Mesenchymal stem cell (in vitro differentiated cells and primary cell): ENCODE measurements around the gene ADAM12.
A peak's percentile ranks its signal among the peaks of the same experiment; 100 is the strongest.

Source experiments
- DNase-seq: peaks from one replicate; pipeline ENCODE4 v3.0.0-alpha.2; 2013
- H2AFZ ChIP-seq: one replicate; pipeline ENCODE4 v1.6.1; 2013; ENCODE audit warnings: low read depth, mild to moderate bottlenecking, control low read depth, inconsistent platforms, low read length, moderate library complexity
- H2AK5ac ChIP-seq: 2 replicates; pipeline ENCODE4 v1.6.1; 2013; ENCODE audit warnings: low read length, moderate library complexity, mild to moderate bottlenecking, inconsistent platforms; ENCODE audit not compliant: severe bottlenecking
- H2BK120ac ChIP-seq: one replicate; pipeline ENCODE4 v1.6.1; 2013; ENCODE audit warnings: low read depth, mild to moderate bottlenecking, inconsistent platforms, low read length, moderate library complexity
- H2BK12ac ChIP-seq, 2 experiments: one replicate each; pipeline ENCODE4 v1.6.1; 2013; ENCODE audit warnings: inconsistent platforms in 2 of 2, low read length in 2 of 2, mild to moderate bottlenecking in 2 of 2, moderate library complexity in 2 of 2, control low read depth in 1 of 2
- H2BK15ac ChIP-seq: one replicate; pipeline ENCODE4 v1.6.1; 2013; ENCODE audit warnings: mild to moderate bottlenecking, low read depth, inconsistent platforms; ENCODE audit not compliant: poor library complexity, severe bottlenecking
- H2BK5ac ChIP-seq: 2 replicates; pipeline ENCODE4 v1.6.1; 2013; ENCODE audit warnings: low read depth, mild to moderate bottlenecking, low read length, control low read depth, inconsistent platforms; ENCODE audit not compliant: poor library complexity, severe bottlenecking
- H3K14ac ChIP-seq, 2 experiments: one replicate each; pipeline ENCODE4 v1.6.1; 2013; ENCODE audit warnings: inconsistent platforms in 2 of 2, low read length in 2 of 2, control low read depth in 1 of 2, mild to moderate bottlenecking in 1 of 2, moderate library complexity in 1 of 2
- H3K18ac ChIP-seq, 2 experiments: one replicate each; pipeline ENCODE4 v1.6.1; 2013; ENCODE audit warnings: inconsistent platforms in 2 of 2, low read length in 2 of 2, control low read depth in 1 of 2, low read depth in 1 of 2, mild to moderate bottlenecking in 1 of 2
- H3K23ac ChIP-seq, 2 experiments: one replicate each; pipeline ENCODE4 v1.6.1; 2013; ENCODE audit warnings: inconsistent platforms in 2 of 2, low read length in 2 of 2, mild to moderate bottlenecking in 2 of 2, moderate library complexity in 2 of 2, control low read depth in 1 of 2
- H3K27ac ChIP-seq: 2 replicates; pipeline ENCODE4 v1.5.1; 2013; ENCODE audit warnings: mild to moderate bottlenecking, moderate library complexity, low read length, control low read depth, inconsistent platforms; ENCODE audit not compliant: poor library complexity, severe bottlenecking
- H3K27me3 ChIP-seq, 2 experiments: 2 replicates each; pipeline versions ENCODE4 v1.6.1 to v1.7.0; 2013; ENCODE audit warnings: low read length in 2 of 2, mild to moderate bottlenecking in 2 of 2, moderate library complexity in 2 of 2, control low read depth in 1 of 2, inconsistent platforms in 1 of 2; ENCODE audit not compliant: control insufficient read depth in 1 of 2, insufficient read depth in 1 of 2
- H3K36me3 ChIP-seq, 2 experiments: 2 replicates each; pipeline versions ENCODE4 v1.6.1 to v1.7.0; 2013; ENCODE audit warnings: low read length in 2 of 2, control low read depth in 1 of 2, inconsistent platforms in 1 of 2, low read depth in 1 of 2, mild to moderate bottlenecking in 1 of 2; ENCODE audit not compliant: insufficient read depth in 2 of 2, control insufficient read depth in 1 of 2
- H3K4ac ChIP-seq, 2 experiments: one replicate each; pipeline ENCODE4 v1.6.1; 2013; ENCODE audit warnings: inconsistent platforms in 2 of 2, low read length in 2 of 2, mild to moderate bottlenecking in 2 of 2, moderate library complexity in 2 of 2, control low read depth in 1 of 2, low read depth in 1 of 2
- H3K4me1 ChIP-seq: 2 replicates; pipeline ENCODE4 v1.6.1; 2013; ENCODE audit warnings: low read depth, low read length, control low read depth; ENCODE audit not compliant: control insufficient read depth, insufficient read depth
- H3K4me2 ChIP-seq: 2 replicates; pipeline ENCODE4 v1.6.1; 2013; ENCODE audit warnings: low read length, mild to moderate bottlenecking, inconsistent platforms; ENCODE audit not compliant: poor library complexity, severe bottlenecking
- H3K4me3 ChIP-seq, 2 experiments: 2 replicates each; pipeline versions ENCODE4 v1.5.1 to v1.7.0; 2013; ENCODE audit warnings: low read length in 2 of 2, mild to moderate bottlenecking in 2 of 2, control low read depth in 1 of 2, low read depth in 1 of 2; ENCODE audit not compliant: insufficient read depth in 1 of 2
- H3K79me1 ChIP-seq: replicated peaks from 2 replicates; pipeline ENCODE4 v1.6.1; 2013; ENCODE audit warnings: mild to moderate bottlenecking, control low read depth, low read length, inconsistent platforms; ENCODE audit not compliant: poor library complexity, severe bottlenecking
- H3K9ac ChIP-seq: 2 replicates; pipeline ENCODE4 v1.7.0; 2013; ENCODE audit warnings: mild to moderate bottlenecking, low read length, moderate library complexity
- H3K9me3 ChIP-seq: 2 replicates; pipeline ENCODE4 v1.7.0; 2013; ENCODE audit warnings: mild to moderate bottlenecking, low read length; ENCODE audit not compliant: control insufficient read depth
- H4K8ac ChIP-seq: one replicate; pipeline ENCODE4 v1.6.1; 2013; ENCODE audit warnings: inconsistent platforms, mild to moderate bottlenecking, low read length, moderate library complexity
- H4K91ac ChIP-seq: one replicate; pipeline ENCODE4 v1.6.1; 2013; ENCODE audit warnings: mild to moderate bottlenecking, low read length, inconsistent platforms
- WGBS: methylation state at CpG from one replicate; pipeline ENCODE4 v1.1.7; 2013; ENCODE audit warnings: mixed read lengths; 5-methylcytosine and 5-hydroxymethylcytosine counted together

The ADAM12 gene

DNA sequence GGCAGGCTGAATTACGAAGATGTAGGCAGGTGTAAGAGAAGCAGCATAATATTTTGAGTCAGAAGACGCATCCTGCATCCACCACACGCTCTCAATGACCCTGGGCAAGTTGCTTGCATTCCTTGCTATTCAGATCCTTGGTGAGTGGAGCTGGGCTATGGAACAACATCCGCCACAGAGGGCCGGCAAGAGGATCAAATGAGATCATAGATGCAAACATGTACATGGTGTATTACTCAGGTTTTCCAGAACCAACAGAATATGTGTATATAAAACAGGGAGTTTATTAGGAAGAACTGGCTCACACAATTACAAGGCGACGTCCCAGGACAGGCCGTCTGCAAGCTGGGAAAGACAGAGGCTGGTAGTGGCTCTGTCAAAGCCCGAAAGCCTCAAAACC is 51.5 kb downstream of the ADAM12 start:
- Histone ChIP-seq H2BK15ac (no peak overlapping the region), H3K4me2 (no peak overlapping the region), H3K79me1 (peaks cover 25% of the 10 kb centered on the region), H4K8ac (no peak overlapping the region), H3K18ac (no peak overlapping the region), H2BK5ac (no peak overlapping the region), H3K4ac (no peak overlapping the region), H4K91ac (no peak overlapping the region), H3K9ac (no peak overlapping the region), H2BK12ac (no peak overlapping the region), H2AK5ac (no peak overlapping the region), H3K23ac (no peak overlapping the region), H3K36me3 (peaks cover 16 to 52% of the 10 kb centered on the region in 2 experiments), H3K4me1 (peaks cover 8% of the 10 kb centered on the region), H3K14ac (no peak overlapping the region), H2AFZ (no peak overlapping the region), H3K27ac (no peak overlapping the region), H3K27me3 (no peaks in the 10 kb centered on the region), H2BK120ac (no peak overlapping the region), H3K9me3 (no peaks in the 10 kb centered on the region), H3K4me3 (no peak overlapping the region)
- WGBS: 95% methylated on average over 9 of the region's 9 CpGs
- DNase-seq: peak; percentile 43

DNA sequence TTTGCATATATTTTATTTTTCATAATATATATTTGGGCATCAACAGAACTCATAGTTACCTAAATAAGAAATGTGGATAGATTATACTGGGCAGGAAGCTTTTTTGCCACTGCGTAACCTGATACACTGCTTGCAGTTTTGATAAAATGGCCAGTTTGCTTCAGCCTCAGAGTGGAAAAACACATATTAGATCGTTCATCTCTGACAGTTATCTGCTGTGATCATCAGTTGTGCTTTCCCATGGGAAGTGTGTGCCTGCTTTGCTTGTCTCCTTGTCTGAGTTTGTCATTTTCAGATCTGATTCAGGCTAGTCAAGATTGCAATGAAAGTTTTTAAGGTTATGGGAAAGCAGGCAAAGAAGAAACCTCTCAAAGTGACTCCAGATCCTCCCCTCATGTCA is 54.0 kb downstream of the ADAM12 start:
- no peak overlapping the region for H3K4me3 ChIP-seq
- H3K9me3 ChIP-seq: no peaks in the 10 kb centered on the region
- no peak overlapping the region for H4K8ac ChIP-seq
- H3K4me2 ChIP-seq: no peak overlapping the region
- H3K4me1 ChIP-seq: peaks cover 12% of the 10 kb centered on the region
- peaks cover 20 to 71% of the 10 kb centered on the region in 2 experiments for H3K36me3 ChIP-seq
- H2BK120ac ChIP-seq: no peak overlapping the region
- H2BK15ac ChIP-seq: no peak overlapping the region
- no peaks in the 10 kb centered on the region for H3K27me3 ChIP-seq
- 65% methylated on average over 2 of the region's 2 CpGs for WGBS
- H2BK12ac ChIP-seq: no peak overlapping the region
- H3K23ac ChIP-seq: no peak overlapping the region
- H2AK5ac ChIP-seq: no peak overlapping the region
- H3K79me1 ChIP-seq: peaks cover 22% of the 10 kb centered on the region
- H4K91ac ChIP-seq: no peak overlapping the region
- peak; percentile 47 for DNase-seq
- H3K27ac ChIP-seq: no peak overlapping the region
- H3K4ac ChIP-seq: no peak overlapping the region
- no peak overlapping the region for H3K14ac ChIP-seq
- no peak overlapping the region for H3K18ac ChIP-seq
- no peak overlapping the region for H3K9ac ChIP-seq
- no peak overlapping the region for H2BK5ac ChIP-seq
- H2AFZ ChIP-seq: no peak overlapping the region

DNA sequence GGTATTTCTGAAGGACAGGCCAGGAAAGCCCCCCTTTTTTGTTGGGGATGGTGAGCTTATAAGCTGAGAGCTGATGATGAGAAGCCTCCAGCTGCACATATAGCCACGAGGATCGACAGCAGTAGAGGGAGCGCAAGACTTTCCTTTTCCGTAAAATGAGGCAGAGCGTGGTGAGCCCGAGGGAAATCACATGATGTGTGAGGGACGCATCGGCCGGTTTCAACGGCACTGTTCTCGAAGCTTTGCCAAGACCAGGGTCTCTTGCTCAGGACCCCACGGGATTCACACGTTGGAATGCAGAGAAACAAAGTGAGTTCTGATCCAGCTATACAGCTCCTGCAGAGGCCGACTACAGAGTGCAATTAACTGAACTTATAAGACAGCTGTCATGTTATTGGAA is 55.7 kb downstream of the ADAM12 start:
- Histone ChIP-seq H2BK5ac (no peak overlapping the region), H2BK15ac (no peak overlapping the region), H2BK120ac (no peak overlapping the region), H3K4me3 (no peak overlapping the region), H4K91ac (no peak overlapping the region), H2AFZ (no peak overlapping the region), H3K9ac (no peak overlapping the region), H3K14ac (no peak overlapping the region), H3K4me1 (peaks cover 15% of the 10 kb centered on the region), H3K27ac (no peak overlapping the region), H3K18ac (no peak overlapping the region), H2AK5ac (no peak overlapping the region), H4K8ac (no peak overlapping the region), H3K4me2 (no peak overlapping the region), H3K4ac (no peak overlapping the region), H3K27me3 (no peaks in the 10 kb centered on the region), H3K79me1 (peaks cover 27% of the 10 kb centered on the region), H3K9me3 (no peaks in the 10 kb centered on the region), H3K23ac (no peak overlapping the region), H2BK12ac (no peak overlapping the region), H3K36me3 (peaks cover 26 to 79% of the 10 kb centered on the region in 2 experiments)
- DNase-seq: no peak
- 98% methylated on average over 13 of the region's 14 CpGs for WGBS

DNA sequence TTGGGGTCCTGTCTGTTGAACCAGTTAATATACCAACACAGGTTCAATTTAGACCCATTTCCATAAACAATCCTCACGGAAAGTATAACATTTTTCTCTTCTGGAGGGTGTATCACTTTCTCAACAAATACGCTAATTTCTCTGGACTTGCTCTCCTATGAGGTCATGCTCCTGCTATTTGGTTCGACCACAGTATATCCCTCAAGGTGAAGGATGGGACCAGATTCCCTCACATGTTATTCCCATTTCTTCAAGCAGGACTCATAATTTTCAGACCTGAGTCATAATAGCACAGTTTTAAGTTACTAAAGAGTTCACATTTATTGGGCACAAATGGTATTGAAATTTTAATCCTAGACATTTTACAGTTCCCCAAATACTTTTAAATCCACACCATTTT is 57.2 kb downstream of the ADAM12 start:
- H2AFZ ChIP-seq: no peak overlapping the region
- H2BK5ac ChIP-seq: no peak overlapping the region
- H3K4me1 ChIP-seq: peaks cover 14% of the 10 kb centered on the region
- H3K9me3 ChIP-seq: no peaks in the 10 kb centered on the region
- no peak overlapping the region for H2BK12ac ChIP-seq
- H3K14ac ChIP-seq: no peak overlapping the region
- WGBS: 54% methylated on average over 3 of the region's 3 CpGs
- H3K27ac ChIP-seq: no peak overlapping the region
- no peak overlapping the region for H3K4ac ChIP-seq
- peak; percentile 34 for DNase-seq
- H2BK120ac ChIP-seq: no peak overlapping the region
- peaks cover 29 to 82% of the 10 kb centered on the region in 2 experiments for H3K36me3 ChIP-seq
- no peak overlapping the region for H3K18ac ChIP-seq
- no peak overlapping the region for H2BK15ac ChIP-seq
- no peak overlapping the region for H3K23ac ChIP-seq
- H3K27me3 ChIP-seq: no peaks in the 10 kb centered on the region
- H3K4me3 ChIP-seq: no peak overlapping the region
- no peak overlapping the region for H3K4me2 ChIP-seq
- no peak overlapping the region for H3K9ac ChIP-seq
- no peak overlapping the region for H2AK5ac ChIP-seq
- no peak overlapping the region for H4K8ac ChIP-seq
- no peak overlapping the region for H4K91ac ChIP-seq
- H3K79me1 ChIP-seq: peaks cover 20% of the 10 kb centered on the region
